B cell (primary cell): Measurements from ENCODE around the gene STEEP1. TPM values are rescaled to one million over a fixed set of nuclear protein-coding genes. Genes with fewer than 3 reads are reported as not detected.
A peak's percentile ranks its signal among the peaks of the same experiment; 100 is the strongest.

Source experiments
- ATAC-seq: fragments of 200-7000 bp; cut with Tn5 transposase; one replicate; pipeline ENCODE4 v1.10.0; 2021; ENCODE audit warnings: low read depth, mild to moderate bottlenecking, moderate number of reproducible peaks, moderate library complexity
- CTCF ChIA-PET: fragments of 350-600 bp; sonication (Branson Sonifier 250); formaldehyde crosslinking; loops from one replicate; lab custom pipeline; 2021; ENCODE audit warnings: antibody characterized with exemption, inconsistent platforms; lab: Charles Lee
- POLR2A ChIA-PET: fragments of 350-600 bp; sonication (Branson Sonifier 250); formaldehyde crosslinking; loops from one replicate; lab custom pipeline; 2021; ENCODE audit warnings: antibody characterized with exemption; lab: Charles Lee
- DNase-seq: peaks from one replicate; pipeline ENCODE4 v3.0.0; 2013
- H2AFZ ChIP-seq: 2 replicates; pipeline ENCODE4 v1.6.1; 2012; ENCODE audit warnings: mild to moderate bottlenecking, low read depth, low read length; ENCODE audit not compliant: insufficient read depth, poor library complexity, severe bottlenecking
- H3K27ac ChIP-seq, 2 donors: 1 replicate in 1 of 2; 2 replicates in 1 of 2; pipeline ENCODE4 v1.5.1; 2012 to 2013; ENCODE audit warnings: low read length in 2 of 2, mild to moderate bottlenecking in 2 of 2, moderate library complexity in 1 of 2
- H3K27me3 ChIP-seq, 4 experiments: fragments of 200-600 bp in 1 of 4; sonication (generic) in 1 of 4; replicated peaks in 1 of 4; 1 replicate in 2 of 4; 2 replicates in 2 of 4; pipeline versions ENCODE4 v1.6.1 to v1.7.0; 2013 to 2016; ENCODE audit warnings: low read length in 3 of 4, mild to moderate bottlenecking in 2 of 4, mixed read lengths in 1 of 4, moderate library complexity in 1 of 4; ENCODE audit not compliant: insufficient read depth in 4 of 4, control insufficient read depth in 3 of 4; ENCODE audit errors: control extremely low read depth in 1 of 4
- H3K36me3 ChIP-seq, 2 experiments: replicated peaks in 1 of 2; 1 replicate in 1 of 2; 2 replicates in 1 of 2; pipeline versions ENCODE4 v1.6.1 to v1.7.1; 2013; ENCODE audit warnings: low read length in 1 of 2; ENCODE audit not compliant: insufficient read depth in 2 of 2, control insufficient read depth in 1 of 2; ENCODE audit errors: control extremely low read depth in 1 of 2, extremely low read depth in 1 of 2
- H3K4me1 ChIP-seq, 2 donors: fragments of 200-600 bp in 1 of 2; sonication (generic) in 1 of 2; 1 replicate in 1 of 2; 2 replicates in 1 of 2; pipeline versions ENCODE4 v1.5.1 to v1.6.1; 2013 to 2017; ENCODE audit warnings: low read length in 2 of 2; ENCODE audit not compliant: control insufficient read depth in 2 of 2, insufficient read depth in 2 of 2
- H3K4me2 ChIP-seq: replicated peaks from 2 replicates; pipeline ENCODE3; 2012; ENCODE audit warnings: mild to moderate bottlenecking, low read depth, low read length; ENCODE audit not compliant: poor library complexity, severe bottlenecking
- H3K4me3 ChIP-seq, 5 experiments: fragments of 200-600 bp in 1 of 5; sonication (generic) in 1 of 5; 1 replicate in 3 of 5; 2 replicates in 2 of 5; pipeline versions ENCODE4 v1.5.1 to v1.7.0; 2011 to 2016; ENCODE audit warnings: low read length in 4 of 5, mild to moderate bottlenecking in 4 of 5, low read depth in 2 of 5, control low read depth in 1 of 5, moderate library complexity in 1 of 5; ENCODE audit not compliant: insufficient read depth in 1 of 5; ENCODE audit errors: control extremely low read depth in 1 of 5, extremely low read depth in 1 of 5
- H3K79me2 ChIP-seq: fragments of 200-600 bp; sonication (generic); one replicate; pipeline ENCODE4 v1.6.0; 2016; ENCODE audit warnings: low read length; ENCODE audit not compliant: control insufficient read depth, insufficient read depth
- H3K9ac ChIP-seq: fragments of 200-600 bp; sonication (generic); 2 replicates; pipeline ENCODE4 v1.6.1; 2017; ENCODE audit warnings: mild to moderate bottlenecking, low read length, moderate library complexity
- H3K9me3 ChIP-seq, 3 donors: one replicate each; pipeline versions ENCODE4 v1.6.1 to v1.7.1; 2013; ENCODE audit warnings: low read length in 2 of 3; ENCODE audit not compliant: control insufficient read depth in 2 of 3, insufficient read depth in 1 of 3; ENCODE audit errors: control extremely low read depth in 1 of 3
- H4K20me1 ChIP-seq: 2 replicates; pipeline ENCODE4 v1.6.0; 2012; ENCODE audit warnings: mild to moderate bottlenecking, low read length; ENCODE audit not compliant: insufficient read depth, control insufficient read depth, poor library complexity, severe bottlenecking
- H3K27ac Mint-ChIP-seq: one replicate; pipeline ENCODE4 v1.8.0; 2021; ENCODE audit warnings: mixed read lengths
- H3K27me3 Mint-ChIP-seq: one replicate; pipeline ENCODE4 v1.8.0; 2021; ENCODE audit warnings: mixed read lengths
- H3K4me1 Mint-ChIP-seq: one replicate; pipeline ENCODE4 v1.8.0; 2021; ENCODE audit warnings: mixed read lengths
- H3K4me3 Mint-ChIP-seq: one replicate; pipeline ENCODE4 v1.8.0; 2021; ENCODE audit warnings: mixed read lengths
- H3K9me3 Mint-ChIP-seq: one replicate; pipeline ENCODE4 v1.8.0; 2022; ENCODE audit warnings: mixed read lengths; ENCODE audit not compliant: insufficient read depth
- EZH2 ChIP-seq: IDR thresholded peaks from 2 replicates; pipeline ENCODE4 v1.6.1; 2012; ENCODE audit warnings: borderline replicate concordance, low read depth, mild to moderate bottlenecking, moderate library complexity, low read length; ENCODE audit not compliant: insufficient read depth, poor library complexity, severe bottlenecking
- WGBS: methylation state at CpG from one replicate; pipeline ENCODE4 v1.1.5; 2013; ENCODE audit warnings: missing lambda C conversion rate; ENCODE audit not compliant: insufficient coverage; 5-methylcytosine and 5-hydroxymethylcytosine counted together
- intact Hi-C: fragments of 100-400 bp; cut with micrococcal nuclease; formaldehyde crosslinking; loops from one replicate; pipeline ENCODE4 v1.10.0; 2022
- polyA plus RNA-seq: library from polyadenylated mRNA; depleted of rRNA; stranded (reverse); fragments of >200 nt; gene quantifications from 2 replicates; pipeline ENCODE4 v1.2.3, GENCODE V29; 2012
- total RNA-seq, 2 donors: library from RNA; stranded (reverse); fragments of 120-200 nt in 1 of 2; gene quantifications; 1 replicate in 1 of 2; 2 replicates in 1 of 2; pipeline versions ENCODE4 v1.2.3 to v1.2.4, GENCODE V29; 2013 to 2022
- TF ChIP-seq, protein P1 (sequence below): fragments of 200-600 bp; IDR thresholded peaks from one replicate; pipeline ENCODE4 v1.8.0; 2022; ENCODE audit warnings: antibody characterized with exemption, mild to moderate bottlenecking

Gene STEEP1
- total and polyA plus RNA-seq, 2 donors (not counting 1 experiment from before 2014, with no cell fraction given), result 12.0 to 27.6 TPM

DNA sequence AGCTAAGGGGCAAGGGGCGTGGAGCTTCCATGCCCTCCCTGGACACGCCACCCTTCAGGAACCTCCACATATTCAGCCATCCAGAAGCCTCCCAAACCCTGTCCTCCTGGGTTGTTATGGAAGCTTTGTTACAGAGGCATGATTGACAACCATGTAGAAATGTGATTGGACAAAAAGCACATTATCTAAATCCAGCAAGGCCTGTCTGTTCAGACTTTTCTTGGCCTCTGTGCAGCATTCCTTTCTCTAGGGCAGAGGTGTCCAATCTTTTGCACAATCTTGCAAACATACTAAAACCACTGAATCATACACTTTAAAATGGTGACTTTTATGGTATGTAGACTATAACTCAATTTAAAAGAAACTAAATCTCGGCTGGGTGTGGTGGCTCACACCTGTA lies 12.7 kb downstream of the STEEP1 start:
- peaks cover 68% of the 10 kb centered on the region for H3K79me2 ChIP-seq

DNA sequence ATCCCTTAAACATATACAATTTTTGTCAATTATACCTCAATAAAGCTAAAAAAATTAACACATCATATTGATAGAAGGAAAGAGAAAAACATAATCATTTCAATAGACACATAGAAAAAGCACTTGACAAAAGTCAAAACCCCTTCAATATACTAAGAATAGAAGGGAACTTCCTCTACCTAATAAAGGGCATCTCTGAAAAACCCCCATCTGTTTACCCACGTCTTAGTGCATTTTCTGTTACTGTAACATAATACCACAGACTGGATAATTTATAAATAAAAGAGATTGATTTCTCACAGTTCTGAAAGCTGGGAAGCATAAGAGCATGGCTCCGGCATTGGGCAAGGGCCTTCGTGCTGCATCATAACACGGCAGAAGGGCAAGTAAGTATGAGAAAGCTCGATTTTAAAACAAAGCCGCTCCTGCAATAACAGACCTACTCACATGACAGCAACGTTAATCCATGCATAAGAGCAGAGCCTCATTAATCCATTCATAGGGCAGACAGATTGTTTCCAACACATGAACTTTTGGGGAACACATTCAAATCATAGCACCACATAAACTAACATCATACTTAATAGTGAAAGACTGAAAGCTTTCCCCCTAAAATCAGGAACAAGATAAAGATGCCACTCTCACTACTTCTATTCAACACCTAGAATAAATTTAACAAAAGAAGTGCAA lies 15.7 kb downstream of the STEEP1 start:
- Mint-ChIP-seq H3K4me1 (peaks cover 22% of the 10 kb centered on the region), H3K27ac (peak overlapping the region; percentile 92), H3K9me3 (no peaks in the 10 kb centered on the region), H3K27me3 (no peaks in the 10 kb centered on the region), H3K4me3 (peak overlapping the region; percentile 86)
- Histone ChIP-seq H3K79me2 (peaks cover 72% of the 10 kb centered on the region), H3K9ac (peak overlapping the region; percentile 53), H3K9me3 (no peaks in the 10 kb centered on the region), H3K27ac (peak overlapping the region; percentile 61 to 83), H2AFZ (peak overlapping the region; percentile 48), H3K4me1 (peaks cover 9 to 19% of the 10 kb centered on the region in 2 donors), H3K27me3 (no peaks in the 10 kb centered on the region), H3K4me2 (peak overlapping the region; percentile 66), H3K36me3 (no peaks in the 10 kb centered on the region), H4K20me1 (no peaks in the 10 kb centered on the region), H3K4me3 (peak overlapping the region in 3 of 5 experiments; percentile 1 to 51 (median 32))
- DNase-seq, result peak; percentile 39
- intact Hi-C loops, result no loop called here
- no peak for TF ChIP-seq EZH2
- TF ChIP-seq, protein P1, sequence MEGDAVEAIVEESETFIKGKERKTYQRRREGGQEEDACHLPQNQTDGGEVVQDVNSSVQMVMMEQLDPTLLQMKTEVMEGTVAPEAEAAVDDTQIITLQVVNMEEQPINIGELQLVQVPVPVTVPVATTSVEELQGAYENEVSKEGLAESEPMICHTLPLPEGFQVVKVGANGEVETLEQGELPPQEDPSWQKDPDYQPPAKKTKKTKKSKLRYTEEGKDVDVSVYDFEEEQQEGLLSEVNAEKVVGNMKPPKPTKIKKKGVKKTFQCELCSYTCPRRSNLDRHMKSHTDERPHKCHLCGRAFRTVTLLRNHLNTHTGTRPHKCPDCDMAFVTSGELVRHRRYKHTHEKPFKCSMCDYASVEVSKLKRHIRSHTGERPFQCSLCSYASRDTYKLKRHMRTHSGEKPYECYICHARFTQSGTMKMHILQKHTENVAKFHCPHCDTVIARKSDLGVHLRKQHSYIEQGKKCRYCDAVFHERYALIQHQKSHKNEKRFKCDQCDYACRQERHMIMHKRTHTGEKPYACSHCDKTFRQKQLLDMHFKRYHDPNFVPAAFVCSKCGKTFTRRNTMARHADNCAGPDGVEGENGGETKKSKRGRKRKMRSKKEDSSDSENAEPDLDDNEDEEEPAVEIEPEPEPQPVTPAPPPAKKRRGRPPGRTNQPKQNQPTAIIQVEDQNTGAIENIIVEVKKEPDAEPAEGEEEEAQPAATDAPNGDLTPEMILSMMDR, result no peak
- ChIA-PET POLR2A (interaction anchor here (0.6 to 1.4 kb wide), 3 partner anchors 25 to 55 kb away, joined by 4 to 8 read pairs (median 4); partner anchors contain the start of gene UBE2A), CTCF (interaction anchor here (1.3 to 1.9 kb wide), 2 partner anchors 61 to 180 kb away, joined by 5 to 6 read pairs; no protein-coding TSS in a partner anchor)
- WGBS, result no CpG with 5 or more reads among the region's 7 CpGs
- ATAC-seq, result peak; percentile 36

More for the DNA sequence above, 12.7 kb downstream of the STEEP1 start:
- H2AFZ ChIP-seq, result no peak overlapping the region
- H3K4me1 Mint-ChIP-seq, result peaks cover 19% of the 10 kb centered on the region
- no peak overlapping the region for H3K4me2 ChIP-seq
- no peaks in the 10 kb centered on the region for H3K27me3 ChIP-seq
- no peaks in the 10 kb centered on the region for H3K27me3 Mint-ChIP-seq
- no CpG with 5 or more reads among the region's 3 CpGs for WGBS
- H3K4me1 ChIP-seq, result peaks cover 9 to 19% of the 10 kb centered on the region in 2 donors
- no peaks in the 10 kb centered on the region for H4K20me1 ChIP-seq
- H3K4me3 ChIP-seq, result no peak overlapping the region
- H3K4me3 Mint-ChIP-seq, result no peak overlapping the region
- H3K9me3 ChIP-seq, result no peaks in the 10 kb centered on the region
- H3K9me3 Mint-ChIP-seq, result no peaks in the 10 kb centered on the region
- TF ChIP-seq EZH2, result no peak
- TF ChIP-seq, protein P1, result no peak
- ATAC-seq, result no peak
- no peak overlapping the region for H3K9ac ChIP-seq
- DNase-seq, result no peak
- intact Hi-C loops, result no loop called here
- no peak overlapping the region for H3K27ac Mint-ChIP-seq
- ChIA-PET CTCF (no interaction called here), POLR2A (no interaction called here)
- H3K27ac ChIP-seq, result no peak overlapping the region
- H3K36me3 ChIP-seq, result peaks cover under 1 to 2% of the 10 kb centered on the region in 2 experiments
